GM19372 (cell line): Measurements from ENCODE around the gene RNF111.
A peak's percentile ranks its signal among the peaks of the same experiment; 100 is the strongest.

Experiments
- ATAC-seq: cut with Tn5 transposase; IDR thresholded peaks from one replicate; pipeline ENCODE4 v1.9.1; 2021; ENCODE audit warnings: mild to moderate bottlenecking, low read depth, moderate library complexity; ENCODE audit not compliant: unreplicated experiment

RNF111 gene

DNA sequence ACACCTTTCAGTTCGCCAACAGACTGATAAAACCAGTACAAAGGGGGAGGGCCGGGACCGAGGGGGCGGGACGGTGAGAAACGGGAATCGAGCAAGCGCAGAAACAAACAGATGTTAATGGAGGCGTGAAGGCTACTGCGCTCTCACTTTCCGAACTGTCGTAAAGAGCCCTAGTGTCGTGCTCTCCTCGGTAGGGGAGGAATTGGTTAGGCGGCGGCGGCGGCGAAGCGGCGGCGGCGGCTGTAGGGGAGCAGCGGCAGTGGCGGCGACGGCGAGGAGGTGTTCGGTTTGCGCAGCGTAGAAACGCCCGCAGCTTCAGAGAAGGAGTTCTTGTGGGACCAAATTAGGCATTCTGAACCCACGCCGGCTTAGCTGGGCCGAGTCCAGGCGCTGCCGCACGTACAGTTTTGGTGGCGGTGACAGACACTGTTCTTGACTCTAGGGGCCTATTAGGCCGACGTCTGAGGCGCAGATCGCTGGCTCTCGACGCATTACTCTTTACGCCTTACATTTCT is at the start of gene RNF111:
Gene RNF111 (plus strand): TSS at position 173 of the 515 bp plus-strand sequence. CDS start 43,160 bp downstream, outside the sequence.
- peak; percentile 67 for ATAC-seq

DNA sequence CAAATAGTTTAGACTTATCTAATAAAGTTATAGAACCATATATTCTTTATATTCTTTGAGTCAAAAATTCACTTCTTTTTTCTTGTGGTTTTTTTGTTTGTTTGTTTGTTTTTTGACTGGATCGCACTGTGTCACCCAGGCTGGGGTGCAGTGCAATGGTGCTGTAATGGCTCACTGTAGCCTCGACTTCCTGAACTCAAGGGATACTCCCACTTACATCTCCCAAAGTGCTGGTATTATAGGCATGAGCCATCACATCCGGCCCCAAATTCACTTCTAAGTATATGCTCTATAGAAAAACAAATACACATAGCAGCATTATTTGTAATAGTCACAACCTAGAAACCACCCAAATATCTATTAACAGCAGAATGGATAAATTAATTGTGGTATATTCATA is 40.3 kb upstream of the RNF111 start:
- no peak for ATAC-seq

- no peak for ATAC-seq
These were observed 36.0 kb upstream of the RNF111 start for GRCh38 chr15:58951388-58952007.

DNA sequence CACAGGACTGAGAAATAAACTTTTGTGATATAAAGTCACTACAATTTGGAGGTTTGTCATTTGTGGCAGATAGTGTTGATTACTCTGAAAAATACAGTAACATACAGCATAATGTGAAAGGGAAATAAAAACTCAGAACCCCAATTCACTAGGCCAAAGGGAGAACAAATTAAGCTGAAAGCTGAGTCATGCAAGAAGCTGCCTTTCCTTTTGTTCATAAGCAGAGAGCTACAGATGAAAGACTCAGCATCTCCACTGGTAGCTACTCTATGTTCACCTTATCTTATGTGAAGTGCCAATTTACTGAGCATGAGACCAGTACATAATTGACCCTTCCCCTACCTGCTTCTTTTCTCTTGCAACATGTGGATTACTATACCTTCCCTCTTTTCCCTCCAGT is 34.7 kb upstream of the RNF111 start:
- no peak for ATAC-seq

- ATAC-seq, result no peak
These were observed 30.1 kb upstream of the RNF111 start for GRCh38 chr15:58957101-58957973.

DNA sequence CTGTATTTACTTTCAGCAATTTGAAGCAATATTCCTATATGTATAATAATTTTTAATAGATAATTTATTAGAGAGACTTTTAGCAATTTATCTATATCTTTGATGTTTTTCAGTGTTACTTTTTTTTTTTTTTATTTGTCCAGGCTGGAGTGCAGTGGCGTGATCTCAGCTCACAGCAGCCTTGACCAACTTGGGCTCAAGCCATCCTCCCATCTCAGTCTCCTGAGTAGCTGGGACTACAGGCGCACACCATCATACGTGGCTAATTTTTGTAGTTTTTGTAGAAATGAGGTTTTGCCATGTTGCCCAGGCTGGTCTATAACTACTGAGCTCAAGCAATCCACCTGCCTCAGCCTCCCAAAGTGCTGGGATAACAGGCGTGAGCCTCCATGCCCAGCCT is 28.7 kb upstream of the RNF111 start:
- ATAC-seq, result no peak

- ATAC-seq, result no peak
These were observed 25.3 kb upstream of the RNF111 start for GRCh38 chr15:58962136-58962535.

DNA sequence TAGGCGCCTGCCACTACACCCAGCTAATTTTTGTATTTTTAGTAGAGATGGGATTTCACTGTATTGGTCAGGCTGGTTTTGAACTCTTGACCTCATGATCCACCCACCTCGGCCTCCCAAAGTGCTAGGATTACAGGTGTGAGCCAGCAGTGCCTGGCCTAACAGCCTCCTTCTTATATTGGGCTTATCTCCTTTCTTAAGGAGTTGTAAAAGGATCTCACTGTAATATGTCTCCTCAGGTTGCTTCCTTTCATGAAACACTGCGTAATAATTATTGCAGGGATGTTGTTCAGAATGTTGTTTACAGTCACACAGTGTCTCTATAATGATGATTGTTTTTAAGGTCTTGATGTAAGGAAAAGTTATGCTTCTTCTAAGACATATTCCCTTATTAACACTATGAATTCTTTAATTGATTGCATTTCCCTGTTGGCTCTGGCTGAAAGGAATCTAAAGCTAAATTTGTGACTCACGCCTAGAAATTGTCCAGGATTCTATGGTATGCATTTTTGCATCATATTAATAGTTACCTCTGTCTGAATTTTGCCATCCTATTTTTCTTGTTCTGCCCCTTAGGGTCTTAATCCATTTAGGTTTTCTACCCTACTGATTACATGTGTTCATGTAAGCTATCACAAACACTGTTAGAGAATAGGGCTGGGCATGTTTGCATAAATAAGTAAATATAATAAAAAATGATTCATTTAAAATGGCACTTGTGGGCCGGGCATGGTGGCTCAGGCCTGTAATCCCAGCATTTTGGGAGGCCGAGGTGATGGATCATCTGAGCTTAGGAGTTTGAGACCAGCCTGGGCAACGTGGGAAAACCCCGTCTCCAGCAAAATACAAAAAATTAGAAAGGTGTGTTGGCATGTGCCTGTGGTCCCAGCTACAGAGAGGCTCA is 24.5 kb upstream of the RNF111 start:
- ATAC-seq, result no peak

- ATAC-seq, result no peak
These were observed 20.8 kb upstream of the RNF111 start for GRCh38 chr15:58966698-58967097.

DNA sequence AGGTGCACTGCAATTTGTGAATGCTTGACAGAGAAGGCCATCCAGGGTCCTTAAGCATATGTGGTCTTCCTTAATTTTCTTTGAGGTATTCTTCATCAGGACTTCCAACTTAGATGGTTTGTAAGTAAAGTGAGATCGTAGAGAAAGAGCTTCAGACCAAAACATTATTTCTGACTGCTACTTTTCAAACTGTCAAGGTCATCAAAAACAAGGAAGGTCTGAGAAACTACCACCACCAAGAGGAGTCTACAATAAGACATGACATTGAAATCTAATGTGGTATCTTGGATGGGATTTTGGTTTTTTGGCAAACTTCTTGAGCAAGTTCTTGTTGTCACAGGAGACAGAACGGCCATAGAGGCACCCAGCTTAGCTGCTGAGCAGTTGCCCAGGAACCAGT is 20.0 kb upstream of the RNF111 start:
- no peak for ATAC-seq

DNA sequence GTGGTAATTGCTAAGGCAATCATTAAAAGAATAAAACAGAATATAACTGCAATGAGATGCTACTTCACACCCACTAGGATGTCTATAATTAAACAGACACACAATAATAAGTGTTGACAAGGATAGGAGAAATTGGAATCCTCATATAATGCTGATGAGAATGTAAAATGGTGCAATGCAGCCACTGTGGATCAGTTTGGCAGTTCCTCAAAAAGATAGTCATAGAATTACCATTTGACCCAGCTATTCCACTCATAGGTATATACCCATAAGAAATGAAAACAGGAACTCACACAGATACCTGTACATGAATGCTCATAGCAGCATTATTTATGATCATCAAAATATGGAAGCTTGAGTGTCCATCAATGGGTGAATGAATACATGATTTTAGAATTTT is 9.6 kb upstream of the RNF111 start:
- no peak for ATAC-seq

DNA sequence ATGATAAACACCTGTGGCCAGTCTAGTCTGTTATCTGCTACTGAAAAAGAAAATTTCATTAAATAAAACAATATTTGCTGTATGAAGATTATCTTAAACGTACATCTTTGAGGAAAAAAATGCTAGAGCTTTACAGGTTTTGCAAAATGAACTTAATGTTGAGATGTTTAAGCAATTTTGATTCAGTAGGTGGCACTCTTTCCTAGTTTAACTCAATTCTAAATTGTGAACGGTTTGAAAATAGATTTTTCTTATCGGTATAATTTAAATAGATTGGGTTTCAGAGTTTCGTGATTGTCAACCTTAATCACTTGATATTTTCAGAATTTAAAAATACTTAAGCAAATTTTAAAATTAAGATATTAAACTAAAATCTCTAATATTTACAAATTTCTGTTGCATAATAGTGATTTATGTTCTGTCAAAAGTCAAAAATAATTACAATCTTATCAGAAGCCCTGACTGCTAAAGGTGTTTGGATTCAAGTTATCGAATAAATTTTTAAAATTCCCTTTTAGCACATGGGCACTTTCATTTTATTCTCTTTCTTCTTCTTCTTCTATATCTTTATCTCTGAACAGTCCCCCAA is 7.0 kb upstream of the RNF111 start:
- ATAC-seq, result no peak

DNA sequence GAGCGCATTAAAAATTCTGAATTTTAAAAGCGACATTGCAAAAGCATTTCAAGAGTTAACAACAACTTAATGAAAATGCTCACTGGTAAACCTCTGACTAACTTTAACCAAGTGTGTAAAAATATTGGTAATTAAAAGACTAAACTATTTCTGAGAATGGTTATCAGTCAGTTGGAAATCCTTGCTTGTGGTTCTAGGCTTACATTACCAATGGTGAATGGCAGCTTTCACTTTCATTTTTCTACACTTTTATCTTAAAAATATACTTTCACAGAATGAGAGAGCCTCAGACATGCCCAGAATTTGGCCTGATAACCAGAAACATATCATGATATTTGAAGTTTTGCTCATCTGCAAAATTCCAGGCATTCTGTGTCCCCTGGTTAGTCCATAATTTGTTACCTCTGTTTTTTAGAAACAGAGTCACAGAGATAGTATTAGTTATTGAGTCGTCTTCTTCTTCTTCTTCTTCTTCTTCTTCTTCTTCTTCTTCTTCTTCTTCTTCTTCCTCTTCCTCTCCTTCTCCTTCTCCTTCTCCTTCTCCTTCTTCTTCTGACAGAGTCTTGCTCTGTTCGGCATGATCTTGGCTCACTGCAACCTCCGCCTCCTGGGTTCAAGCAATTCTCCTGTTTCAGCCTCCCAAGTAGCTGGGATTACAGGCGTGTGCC is 5.5 kb upstream of the RNF111 start:
- ATAC-seq, result no peak

- no peak for ATAC-seq
These were observed 4.2 kb upstream of the RNF111 start for GRCh38 chr15:58983261-58983660.

GRCh38 chr15:58985443-58985842 is 2.0 kb upstream of the RNF111 start:
- ATAC-seq, result no peak

- ATAC-seq, result peak; percentile 5
These were observed 427 bp upstream of the RNF111 start for GRCh38 chr15:58987036-58987435.

DNA sequence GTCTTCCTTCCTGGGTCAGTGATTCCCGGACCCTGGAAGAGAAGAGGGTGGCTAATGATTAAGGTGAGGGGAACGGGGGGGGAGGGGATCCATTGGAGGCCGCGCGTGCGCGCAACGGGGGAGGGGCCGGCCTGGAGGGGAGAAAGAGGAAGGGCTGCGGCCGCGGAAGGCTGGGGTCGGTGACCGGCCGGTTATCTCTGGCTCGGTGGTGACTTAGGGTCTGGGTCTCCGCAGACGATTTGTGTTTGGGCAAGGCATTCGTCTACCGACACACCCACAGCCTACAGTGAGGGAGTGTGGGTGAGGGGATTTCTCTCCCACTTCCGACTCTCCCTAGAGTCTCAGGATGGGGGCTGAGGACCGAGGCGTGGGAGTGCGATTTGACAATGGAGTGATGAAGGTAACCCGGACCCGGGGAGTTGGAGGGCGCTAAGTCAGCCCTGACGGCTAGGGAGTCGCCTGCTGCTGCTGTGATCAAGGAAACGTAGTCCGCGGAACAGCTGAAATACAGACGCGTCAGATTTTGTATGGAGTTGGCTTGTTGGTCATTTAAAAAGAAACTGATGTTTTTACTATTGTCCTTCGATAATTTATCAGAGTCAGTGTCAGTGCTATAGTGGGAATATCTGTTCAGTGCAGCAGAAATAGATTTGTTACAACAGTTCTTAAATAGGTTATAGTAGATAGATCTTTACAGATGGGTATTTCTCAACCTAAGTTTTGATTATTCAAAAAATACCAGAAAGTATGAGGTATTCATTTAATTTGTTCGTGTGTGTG is 733 bp downstream of the RNF111 start:
- ATAC-seq, result peak; percentile 26

DNA sequence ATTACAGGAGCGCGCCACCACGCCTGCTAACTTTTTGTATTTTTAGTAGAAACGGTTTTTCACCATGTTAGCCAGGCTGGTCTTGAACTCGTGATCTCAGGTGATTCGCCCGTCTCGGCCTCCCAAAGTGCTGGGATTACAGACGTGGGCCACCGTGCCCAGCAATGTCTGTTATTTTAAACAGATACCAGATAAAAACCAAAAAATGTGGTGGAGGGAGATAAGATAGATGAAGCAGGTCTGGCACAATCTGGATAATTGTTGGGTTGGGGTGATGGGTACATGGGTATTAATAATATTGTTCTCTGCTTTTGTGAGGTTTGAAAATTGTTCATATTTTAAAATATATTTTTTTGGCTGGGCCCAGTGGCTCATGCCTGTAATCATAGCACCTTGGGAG is 4.7 kb downstream of the RNF111 start:
- no peak for ATAC-seq

DNA sequence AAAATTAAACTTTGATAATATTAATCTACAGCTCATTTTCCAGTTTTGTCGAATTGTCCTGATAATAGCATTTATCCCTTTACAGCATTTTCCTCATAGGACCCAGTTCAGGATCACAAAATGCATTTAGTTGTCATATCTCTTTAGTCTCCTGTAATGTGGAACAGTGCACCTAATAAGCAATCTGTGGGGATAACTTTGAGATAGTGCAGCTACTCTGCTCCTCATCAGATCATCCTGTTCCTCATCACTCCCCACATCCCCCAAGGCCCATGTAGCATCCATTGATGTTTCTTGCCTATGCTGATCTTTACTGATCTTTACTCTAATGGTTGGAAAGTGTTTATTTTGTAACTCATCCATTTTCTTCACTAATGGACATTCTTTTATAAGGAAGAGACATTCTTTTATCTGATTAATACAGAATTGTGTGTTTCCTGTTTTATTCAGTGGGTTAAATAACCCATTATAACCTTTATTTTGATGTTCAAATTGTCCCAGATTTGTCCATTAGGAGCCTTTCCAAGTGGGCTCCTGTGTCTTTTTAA is 7.5 kb downstream of the RNF111 start:
- no peak for ATAC-seq
